ENCODE measurements around the gene HDC.

Gene HDC

DNA sequence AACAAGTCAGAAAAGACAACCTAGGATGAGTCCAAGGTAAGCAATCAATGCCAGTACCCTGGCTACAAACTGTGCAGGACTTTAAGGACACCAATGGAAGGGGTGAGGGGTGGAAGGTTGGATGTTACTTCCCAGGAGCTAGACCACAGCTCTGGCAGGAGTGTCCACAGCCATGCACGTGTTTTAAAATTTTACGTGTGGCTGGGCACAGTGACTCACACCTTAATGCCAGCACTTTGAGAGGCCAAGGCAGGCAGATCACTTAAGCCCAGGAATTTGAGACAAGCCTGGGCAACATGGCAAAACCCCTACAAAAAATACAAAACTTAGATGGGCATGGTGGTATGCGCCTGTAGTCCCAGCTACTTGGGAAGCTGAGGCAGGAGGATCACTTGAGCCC, 14.7 kb upstream of the HDC start:
- Histone ChIP-seq H3K9me3 (ENCODE audit: control insufficient read depth, insufficient read depth, low read length) (no peaks in the 10 kb centered on the region), H3K4me3 (ENCODE audit: low read length) (no peak overlapping the region), H3K4me1 (ENCODE audit: control insufficient read depth, insufficient read depth, low read length) (no peaks in the 10 kb centered on the region), H3K27me3 (ENCODE audit: control insufficient read depth, insufficient read depth, low read length) (no peaks in the 10 kb centered on the region), H3K27ac (ENCODE audit: low read length) (no peak overlapping the region), H3K36me3 (ENCODE audit: control insufficient read depth, insufficient read depth, low read length) (no peaks in the 10 kb centered on the region)
- no peak for DNase-seq (ENCODE audit: low read depth, low spot score)
- WGBS (ENCODE audit: insufficient coverage, insufficient read length) = no CpG with 5 or more reads among the region's 3 CpGs

- H3K4me1 ChIP-seq (ENCODE audit: control insufficient read depth, insufficient read depth, low read length) = no peaks in the 10 kb centered on the region
- WGBS (ENCODE audit: insufficient coverage, insufficient read length) = no CpG with 5 or more reads among the region's 4 CpGs
- no peaks in the 10 kb centered on the region for H3K9me3 ChIP-seq (ENCODE audit: control insufficient read depth, insufficient read depth, low read length)
- H3K27ac ChIP-seq (ENCODE audit: low read length) = no peak overlapping the region
- no peaks in the 10 kb centered on the region for H3K36me3 ChIP-seq (ENCODE audit: control insufficient read depth, insufficient read depth, low read length)
- DNase-seq (ENCODE audit: low read depth, low spot score) = no peak
- no peak overlapping the region for H3K4me3 ChIP-seq (ENCODE audit: low read length)
- no peaks in the 10 kb centered on the region for H3K27me3 ChIP-seq (ENCODE audit: control insufficient read depth, insufficient read depth, low read length)
These were observed 13.0 kb upstream of the HDC start for GRCh38 chr15:50278496-50278895.

GRCh38 chr15:50277370-50277769, 11.8 kb upstream of the HDC start:
- H3K36me3 ChIP-seq (ENCODE audit: control insufficient read depth, insufficient read depth, low read length) = no peaks in the 10 kb centered on the region

DNA sequence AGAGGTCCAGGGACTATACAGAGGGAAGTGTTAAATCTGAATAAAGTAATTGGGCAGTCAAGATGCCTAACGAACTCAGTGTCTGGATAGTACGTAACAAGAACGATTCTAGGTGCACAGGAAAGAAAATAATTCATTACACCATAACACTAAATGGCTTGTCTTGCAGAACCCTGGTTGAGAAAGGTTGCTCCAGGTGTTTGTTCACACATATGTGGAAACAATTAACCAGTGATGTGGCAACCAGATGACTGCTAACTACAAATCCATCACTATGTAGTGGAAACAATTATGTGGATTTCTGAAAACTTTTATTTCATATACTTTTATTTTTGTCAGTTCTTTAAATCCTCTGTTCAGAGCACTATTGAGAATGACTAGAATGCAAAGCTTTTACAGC, 10.4 kb upstream of the HDC start:
- Histone ChIP-seq H3K27me3 (ENCODE audit: control insufficient read depth, insufficient read depth, low read length) (no peaks in the 10 kb centered on the region), H3K36me3 (ENCODE audit: control insufficient read depth, insufficient read depth, low read length) (no peaks in the 10 kb centered on the region), H3K4me3 (ENCODE audit: low read length) (no peak overlapping the region), H3K27ac (ENCODE audit: low read length) (no peak overlapping the region), H3K9me3 (ENCODE audit: control insufficient read depth, insufficient read depth, low read length) (no peaks in the 10 kb centered on the region), H3K4me1 (ENCODE audit: control insufficient read depth, insufficient read depth, low read length) (no peaks in the 10 kb centered on the region)
- no peak for DNase-seq (ENCODE audit: low read depth, low spot score)
- WGBS (ENCODE audit: insufficient coverage, insufficient read length) = no CpG with 5 or more reads among the region's 3 CpGs

More at GRCh38 chr15:50277370-50277769, 11.8 kb upstream of the HDC start:
- H3K4me3 ChIP-seq (ENCODE audit: low read length) = no peak overlapping the region
- WGBS (ENCODE audit: insufficient coverage, insufficient read length) = no CpG with 5 or more reads among the region's 1 CpG
- no peaks in the 10 kb centered on the region for H3K9me3 ChIP-seq (ENCODE audit: control insufficient read depth, insufficient read depth, low read length)
- no peaks in the 10 kb centered on the region for H3K27me3 ChIP-seq (ENCODE audit: control insufficient read depth, insufficient read depth, low read length)
- H3K4me1 ChIP-seq (ENCODE audit: control insufficient read depth, insufficient read depth, low read length) = no peaks in the 10 kb centered on the region
- DNase-seq (ENCODE audit: low read depth, low spot score) = no peak
- no peak overlapping the region for H3K27ac ChIP-seq (ENCODE audit: low read length)

DNA sequence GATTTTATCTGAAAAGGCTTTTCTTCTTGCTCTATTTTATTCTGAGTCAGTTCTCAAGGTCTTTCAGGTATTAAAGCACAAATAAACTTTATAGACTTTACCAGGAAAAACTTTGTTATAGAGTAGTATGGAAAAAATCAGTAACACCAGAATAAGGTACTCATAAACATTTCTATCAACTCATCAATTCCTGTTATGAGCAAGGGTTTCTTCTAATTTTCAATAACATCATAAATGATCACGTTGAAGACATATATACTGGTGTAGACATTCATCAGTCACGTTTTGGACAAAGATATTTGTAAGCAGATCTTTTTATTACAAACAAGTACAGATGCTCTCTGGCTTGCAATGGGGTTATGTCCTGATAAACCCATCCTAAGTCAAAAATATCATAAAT, 9.6 kb upstream of the HDC start:
- no peaks in the 10 kb centered on the region for H3K27me3 ChIP-seq (ENCODE audit: control insufficient read depth, insufficient read depth, low read length)
- no peak for DNase-seq (ENCODE audit: low read depth, low spot score)
- no peaks in the 10 kb centered on the region for H3K4me1 ChIP-seq (ENCODE audit: control insufficient read depth, insufficient read depth, low read length)
- H3K4me3 ChIP-seq (ENCODE audit: low read length) = no peak overlapping the region
- no peak overlapping the region for H3K27ac ChIP-seq (ENCODE audit: low read length)
- H3K36me3 ChIP-seq (ENCODE audit: control insufficient read depth, insufficient read depth, low read length) = no peaks in the 10 kb centered on the region
- no peaks in the 10 kb centered on the region for H3K9me3 ChIP-seq (ENCODE audit: control insufficient read depth, insufficient read depth, low read length)
- WGBS (ENCODE audit: insufficient coverage, insufficient read length) = no CpG with 5 or more reads among the region's 2 CpGs

DNA sequence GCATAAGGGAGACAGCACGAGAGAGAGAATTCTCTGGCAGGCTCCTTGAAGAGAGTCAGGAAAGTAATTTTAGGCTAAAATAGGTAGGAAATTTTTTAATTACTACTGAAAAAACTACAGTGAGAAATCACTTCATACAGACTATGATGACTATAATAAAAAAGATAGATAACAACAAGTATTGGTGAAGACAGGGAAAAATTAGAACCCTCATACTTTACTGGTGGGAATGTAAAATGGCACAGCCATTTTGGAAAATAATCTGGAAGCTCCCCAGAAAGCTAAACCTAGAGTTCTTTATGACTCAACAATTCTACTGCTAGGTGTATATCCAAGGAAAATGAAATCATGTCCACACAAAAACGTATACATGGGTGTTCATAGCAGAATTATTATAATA, 2.1 kb upstream of the HDC start:
- H3K4me1 ChIP-seq (ENCODE audit: control insufficient read depth, insufficient read depth, low read length) = no peaks in the 10 kb centered on the region
- no peaks in the 10 kb centered on the region for H3K9me3 ChIP-seq (ENCODE audit: control insufficient read depth, insufficient read depth, low read length)
- no peak for DNase-seq (ENCODE audit: low read depth, low spot score)
- no CpG with 5 or more reads among the region's 2 CpGs for WGBS (ENCODE audit: insufficient coverage, insufficient read length)
- no peak overlapping the region for H3K4me3 ChIP-seq (ENCODE audit: low read length)
- no peaks in the 10 kb centered on the region for H3K36me3 ChIP-seq (ENCODE audit: control insufficient read depth, insufficient read depth, low read length)
- H3K27ac ChIP-seq (ENCODE audit: low read length) = no peak overlapping the region
- no peaks in the 10 kb centered on the region for H3K27me3 ChIP-seq (ENCODE audit: control insufficient read depth, insufficient read depth, low read length)

- Histone ChIP-seq H3K9me3 (ENCODE audit: control insufficient read depth, insufficient read depth, low read length) (no peaks in the 10 kb centered on the region), H3K4me3 (ENCODE audit: low read length) (no peak overlapping the region), H3K27ac (ENCODE audit: low read length) (no peak overlapping the region), H3K36me3 (ENCODE audit: control insufficient read depth, insufficient read depth, low read length) (no peaks in the 10 kb centered on the region), H3K4me1 (ENCODE audit: control insufficient read depth, insufficient read depth, low read length) (no peaks in the 10 kb centered on the region), H3K27me3 (ENCODE audit: control insufficient read depth, insufficient read depth, low read length) (no peaks in the 10 kb centered on the region)
- WGBS (ENCODE audit: insufficient coverage, insufficient read length) = no CpG with 5 or more reads among the region's 4 CpGs
- no peak for DNase-seq (ENCODE audit: low read depth, low spot score)
These were observed 3.0 kb downstream of the HDC start for GRCh38 chr15:50262533-50262932.

- no peaks in the 10 kb centered on the region for H3K4me1 ChIP-seq (ENCODE audit: control insufficient read depth, insufficient read depth, low read length)
- no peak overlapping the region for H3K4me3 ChIP-seq (ENCODE audit: low read length)
- no peaks in the 10 kb centered on the region for H3K27me3 ChIP-seq (ENCODE audit: control insufficient read depth, insufficient read depth, low read length)
- WGBS (ENCODE audit: insufficient coverage, insufficient read length) = no CpG with 5 or more reads among the region's 3 CpGs
- no peaks in the 10 kb centered on the region for H3K36me3 ChIP-seq (ENCODE audit: control insufficient read depth, insufficient read depth, low read length)
- DNase-seq (ENCODE audit: low read depth, low spot score) = no peak
- no peak overlapping the region for H3K27ac ChIP-seq (ENCODE audit: low read length)
- no peaks in the 10 kb centered on the region for H3K9me3 ChIP-seq (ENCODE audit: control insufficient read depth, insufficient read depth, low read length)
These were observed 3.5 kb downstream of the HDC start for GRCh38 chr15:50261981-50262380.

DNA sequence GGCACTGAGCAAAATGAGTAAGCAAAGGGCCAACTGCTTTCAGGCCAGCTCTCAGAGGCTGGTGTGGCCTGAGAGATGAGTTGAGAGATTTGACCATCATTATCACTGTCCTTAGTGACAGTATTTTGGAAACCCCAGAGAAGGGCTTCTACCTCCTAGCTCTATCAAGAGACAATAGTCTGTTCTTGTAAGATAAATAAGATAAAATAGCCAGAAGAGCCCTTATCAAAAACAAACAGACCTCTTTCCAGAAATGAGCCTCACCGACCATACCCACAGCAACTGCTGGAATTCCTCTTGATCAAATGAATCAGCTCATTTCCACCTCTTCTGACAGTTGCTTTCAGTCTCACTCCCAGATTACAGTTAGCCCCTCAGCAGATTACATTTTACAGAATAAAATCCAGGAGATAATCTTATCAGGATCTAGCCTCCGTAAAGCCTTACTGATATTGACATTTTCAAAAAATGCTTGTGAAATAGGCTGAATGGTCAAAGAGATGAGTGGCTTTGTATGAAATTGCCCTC, 4.5 kb downstream of the HDC start:
- Histone ChIP-seq H3K9me3 (ENCODE audit: control insufficient read depth, insufficient read depth, low read length) (no peaks in the 10 kb centered on the region), H3K27ac (ENCODE audit: low read length) (no peak overlapping the region), H3K27me3 (ENCODE audit: control insufficient read depth, insufficient read depth, low read length) (no peaks in the 10 kb centered on the region), H3K36me3 (ENCODE audit: control insufficient read depth, insufficient read depth, low read length) (no peaks in the 10 kb centered on the region), H3K4me3 (ENCODE audit: low read length) (no peak overlapping the region), H3K4me1 (ENCODE audit: control insufficient read depth, insufficient read depth, low read length) (no peaks in the 10 kb centered on the region)
- WGBS (ENCODE audit: insufficient coverage, insufficient read length) = no CpG with 5 or more reads among the region's 2 CpGs
- DNase-seq (ENCODE audit: low read depth, low spot score) = no peak

- H3K9me3 ChIP-seq (ENCODE audit: control insufficient read depth, insufficient read depth, low read length) = no peaks in the 10 kb centered on the region
- no CpG with 5 or more reads among the region's 5 CpGs for WGBS (ENCODE audit: insufficient coverage, insufficient read length)
- no peaks in the 10 kb centered on the region for H3K27me3 ChIP-seq (ENCODE audit: control insufficient read depth, insufficient read depth, low read length)
- no peaks in the 10 kb centered on the region for H3K4me1 ChIP-seq (ENCODE audit: control insufficient read depth, insufficient read depth, low read length)
- H3K27ac ChIP-seq (ENCODE audit: low read length) = no peak overlapping the region
- no peaks in the 10 kb centered on the region for H3K36me3 ChIP-seq (ENCODE audit: control insufficient read depth, insufficient read depth, low read length)
- DNase-seq (ENCODE audit: low read depth, low spot score) = no peak
- no peak overlapping the region for H3K4me3 ChIP-seq (ENCODE audit: low read length)
These were observed 6.2 kb downstream of the HDC start for GRCh38 chr15:50259276-50259675.

DNA sequence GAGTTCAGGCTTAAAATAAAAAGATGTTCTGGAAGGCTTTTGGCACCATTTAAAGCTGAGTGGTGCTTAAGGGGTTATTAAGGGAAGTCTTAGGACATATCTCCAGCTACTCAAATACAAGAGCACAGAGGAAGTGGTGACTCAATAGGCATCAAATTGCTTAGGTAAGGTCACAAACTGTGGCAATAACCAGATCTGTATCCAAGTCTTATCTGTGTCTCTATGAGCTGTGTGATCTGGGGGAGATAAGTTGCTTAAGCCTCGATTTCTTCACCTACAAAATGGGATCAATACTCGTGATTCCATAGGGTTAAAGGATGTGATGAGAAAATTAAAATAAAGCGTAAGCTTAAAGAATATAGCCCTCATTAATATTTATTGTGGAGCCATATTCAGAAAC, 7.6 kb downstream of the HDC start:
- H3K4me1 ChIP-seq (ENCODE audit: control insufficient read depth, insufficient read depth, low read length) = no peaks in the 10 kb centered on the region
- no peak overlapping the region for H3K4me3 ChIP-seq (ENCODE audit: low read length)
- WGBS (ENCODE audit: insufficient coverage, insufficient read length) = no CpG with 5 or more reads among the region's 3 CpGs
- no peaks in the 10 kb centered on the region for H3K9me3 ChIP-seq (ENCODE audit: control insufficient read depth, insufficient read depth, low read length)
- no peaks in the 10 kb centered on the region for H3K36me3 ChIP-seq (ENCODE audit: control insufficient read depth, insufficient read depth, low read length)
- no peak for DNase-seq (ENCODE audit: low read depth, low spot score)
- no peaks in the 10 kb centered on the region for H3K27me3 ChIP-seq (ENCODE audit: control insufficient read depth, insufficient read depth, low read length)
- no peak overlapping the region for H3K27ac ChIP-seq (ENCODE audit: low read length)

Data from iPS DF 6.9 (cell line).